GM12891 (cell line): Measurements from ENCODE around the gene IL22.
A peak's percentile ranks its signal among the peaks of the same experiment; 100 is the strongest.
"Not testable (repeated sequence)": the region's sequence is repeated elsewhere in the genome, so short reads cannot be mapped to it uniquely, and the experiment has no call there.

Experiments
- DNase-seq: peaks from one replicate; pipeline ENCODE4 v3.0.0; 2011; ENCODE audit warnings: low spot score; ENCODE audit not compliant: insufficient read length
- FAIRE-seq: peaks from 2 replicates; lab custom pipeline; 2011; peaks lifted over from hg19 to GRCh38; lab: Jason Lieb, UNC
- PAX5 ChIP-seq: IDR thresholded peaks from 2 replicates; pipeline ENCODE4 v1.6.1; 2011; ENCODE audit warnings: low read length, moderate library complexity, mild to moderate bottlenecking; ENCODE audit not compliant: insufficient read depth, severe bottlenecking
- POLR2A ChIP-seq: IDR thresholded peaks from 2 replicates; pipeline ENCODE4 v1.6.1; 2011; ENCODE audit warnings: low read depth, low read length, control low read depth
- POLR2AphosphoS5 ChIP-seq: IDR thresholded peaks from 2 replicates; pipeline ENCODE4 v1.6.1; 2011; ENCODE audit warnings: low read depth, low read length, control low read depth
- POU2F2 ChIP-seq: IDR thresholded peaks from 2 replicates; pipeline ENCODE4 v1.6.1; 2011; ENCODE audit warnings: low read depth, mild to moderate bottlenecking, control low read depth, low read length, moderate library complexity
- SPI1 ChIP-seq: IDR thresholded peaks from 2 replicates; pipeline ENCODE4 v1.6.1; 2011; ENCODE audit warnings: low read depth, low read length, control low read depth
- TAF1 ChIP-seq: IDR thresholded peaks from 2 replicates; pipeline ENCODE4 v1.6.1; 2011; ENCODE audit warnings: low read depth, low read length, control low read depth

Gene IL22

GRCh38 chr12:68210875-68211274 is 42.5 kb downstream of the IL22 start:
- DNase-seq (no peak), FAIRE-seq (no peak)
- TF ChIP-seq PAX5 (no peak), POLR2AphosphoS5 (no peak), POU2F2 (no peak), POLR2A (no peak), SPI1 (no peak), TAF1 (no peak)

GRCh38 chr12:68209048-68209728 is 44.2 kb downstream of the IL22 start:
- DNase-seq, FAIRE-seq: not testable (repeated sequence)

- TF ChIP-seq PAX5 (no peak), POLR2A (no peak), TAF1 (no peak), SPI1 (no peak), POU2F2 (no peak), POLR2AphosphoS5 (no peak)
- DNase-seq (no peak), FAIRE-seq (no peak)
Observed at GRCh38 chr12:68207276-68207675, 46.1 kb downstream of the IL22 start.

- FAIRE-seq (no peak), DNase-seq (no peak)
- TF ChIP-seq SPI1 (no peak), POLR2AphosphoS5 (no peak), POU2F2 (no peak), POLR2A (no peak), TAF1 (no peak), PAX5 (no peak)
Observed at GRCh38 chr12:68206446-68206845, 47.0 kb downstream of the IL22 start.

- DNase-seq (no peak), FAIRE-seq (peak; percentile 51)
- TF ChIP-seq PAX5, result no peak
- TF ChIP-seq TAF1, result no peak
- TF ChIP-seq POLR2AphosphoS5, result no peak
- TF ChIP-seq POU2F2, result no peak
- TF ChIP-seq SPI1, result no peak
- TF ChIP-seq POLR2A, result no peak
Observed at GRCh38 chr12:68203460-68203875, 49.9 kb downstream of the IL22 start.

GRCh38 chr12:68200854-68201253 is 52.5 kb downstream of the IL22 start:
- TF ChIP-seq POU2F2, result no peak
- no peak for TF ChIP-seq TAF1
- no peak for TF ChIP-seq POLR2A
- no peak for TF ChIP-seq SPI1
- TF ChIP-seq POLR2AphosphoS5, result no peak
- TF ChIP-seq PAX5, result no peak
- FAIRE-seq (no peak), DNase-seq (no peak)

- FAIRE-seq (no peak), DNase-seq (no peak)
- TF ChIP-seq SPI1 (no peak), POLR2AphosphoS5 (no peak), POLR2A (no peak), TAF1 (no peak), PAX5 (no peak), POU2F2 (no peak)
Observed at GRCh38 chr12:68199127-68199526, 54.3 kb downstream of the IL22 start.

- no peak for DNase-seq
- FAIRE-seq, result no peak
- TF ChIP-seq TAF1 (no peak), POLR2AphosphoS5 (no peak), SPI1 (no peak), POU2F2 (no peak), PAX5 (no peak), POLR2A (no peak)
Observed at GRCh38 chr12:68198507-68199086, 54.8 kb downstream of the IL22 start.
